ENCODE measurements around the gene ANXA3. TPM values are rescaled to one million over a fixed set of nuclear protein-coding genes. Genes with fewer than 3 reads are reported as not detected.
"Not testable (repeated sequence)": the region's sequence is repeated elsewhere in the genome, so short reads cannot be mapped to it uniquely, and the experiment has no call there.

Gene ANXA3
- total RNA-seq, 3 donors from 2014 or later, result 24.4 to 46.4 (median 35.5) TPM

GRCh38 chr4:78591404-78591803, 39.8 kb downstream of the ANXA3 start:
- intact Hi-C loops (cut with DNase I, micrococcal nuclease), result no loop called here

GRCh38 chr4:78592088-78592783, 40.7 kb downstream of the ANXA3 start:
- DNase-seq (peak in 1 of 3 donors; percentile 43), ATAC-seq (no peak)
- Histone ChIP-seq H3K4me1 (ENCODE audit: low read depth) (peaks cover 15% of the 10 kb centered on the region), H3K36me3 (ENCODE audit: low read depth) (no peaks in the 10 kb centered on the region), H3K4me3 (no peak overlapping the region), H3K9me3 (no peaks in the 10 kb centered on the region)
- intact Hi-C loops (cut with DNase I, micrococcal nuclease), result no loop called here
- no peak for TF ChIP-seq CTCF (IDR thresholded peaks at IDR 0.05)

More at GRCh38 chr4:78591404-78591803, 39.8 kb downstream of the ANXA3 start:
- H3K4me3 ChIP-seq, result no peak overlapping the region
- ATAC-seq (peak; percentile 40), DNase-seq (peak in 1 of 3 donors; percentile 29)
- H3K4me1 ChIP-seq (ENCODE audit: low read depth), result peaks cover 14% of the 10 kb centered on the region
- no peaks in the 10 kb centered on the region for H3K36me3 ChIP-seq (ENCODE audit: low read depth)
- no peaks in the 10 kb centered on the region for H3K9me3 ChIP-seq
- TF ChIP-seq CTCF (IDR thresholded peaks at IDR 0.05), result no peak

GRCh38 chr4:78596111-78596742, 44.7 kb downstream of the ANXA3 start:
- intact Hi-C loops (cut with DNase I, micrococcal nuclease), result no loop called here
- H3K9me3 ChIP-seq, result no peaks in the 10 kb centered on the region
- peak in 2 of 3 donors; percentile 30 to 59 for DNase-seq
- TF ChIP-seq CTCF (IDR thresholded peaks at IDR 0.05), result no peak
- peaks cover 11% of the 10 kb centered on the region for H3K4me1 ChIP-seq (ENCODE audit: low read depth)
- no peaks in the 10 kb centered on the region for H3K36me3 ChIP-seq (ENCODE audit: low read depth)
- no peak overlapping the region for H3K4me3 ChIP-seq
- peak; percentile 92 for ATAC-seq

- H3K9me3 ChIP-seq; H3K4me3 ChIP-seq; ATAC-seq; DNase-seq; H3K4me1 ChIP-seq (ENCODE audit: low read depth); intact Hi-C loops (cut with DNase I, micrococcal nuclease); H3K36me3 ChIP-seq (ENCODE audit: low read depth): not testable (repeated sequence)
Observed at GRCh38 chr4:78598431-78598830, 46.9 kb downstream of the ANXA3 start.

- H3K36me3 ChIP-seq (ENCODE audit: low read depth), result no peaks in the 10 kb centered on the region
- no peak for TF ChIP-seq CTCF (IDR thresholded peaks at IDR 0.05)
- intact Hi-C loops (cut with DNase I, micrococcal nuclease), result no loop called here
- no peak for ATAC-seq
- no peak for DNase-seq
- H3K9me3 ChIP-seq, result no peaks in the 10 kb centered on the region
- H3K4me3 ChIP-seq, result no peak overlapping the region
- H3K4me1 ChIP-seq (ENCODE audit: low read depth), result peaks cover 9% of the 10 kb centered on the region
Observed at GRCh38 chr4:78599147-78599546, 47.6 kb downstream of the ANXA3 start.

GRCh38 chr4:78599931-78600375, 48.4 kb downstream of the ANXA3 start:
- no peak for TF ChIP-seq CTCF (IDR thresholded peaks at IDR 0.05)
- Histone ChIP-seq H3K9me3 (no peaks in the 10 kb centered on the region), H3K36me3 (ENCODE audit: low read depth) (no peaks in the 10 kb centered on the region), H3K4me1 (ENCODE audit: low read depth) (peaks cover 9% of the 10 kb centered on the region), H3K4me3 (no peak overlapping the region)
- intact Hi-C loops (cut with DNase I, micrococcal nuclease), result no loop called here
- ATAC-seq, result no peak
- no peak for DNase-seq

Data from mucosa of descending colon (tissue), 3 donors.